GM12892 (cell line): ENCODE measurements around the gene SNORC.

Experiments used
- DNase-seq: peaks from one replicate; pipeline ENCODE4 v3.0.0; 2011; ENCODE audit not compliant: insufficient read length
- FAIRE-seq: peaks from 2 replicates; lab custom pipeline; 2011; peaks lifted over from hg19 to GRCh38; lab: Jason Lieb, UNC
- POLR2A ChIP-seq: IDR thresholded peaks from 2 replicates; pipeline ENCODE4 v1.6.1; 2011; ENCODE audit warnings: low read depth, low read length, control low read depth
- POLR2AphosphoS5 ChIP-seq: IDR thresholded peaks from 2 replicates; pipeline ENCODE4 v1.6.1; 2011; ENCODE audit warnings: low read depth, low read length, control low read depth
- TAF1 ChIP-seq: IDR thresholded peaks from 2 replicates; pipeline ENCODE4 v1.6.1; 2011; ENCODE audit warnings: low read depth, mild to moderate bottlenecking, control low read depth, low read length, borderline replicate concordance

SNORC gene

DNA sequence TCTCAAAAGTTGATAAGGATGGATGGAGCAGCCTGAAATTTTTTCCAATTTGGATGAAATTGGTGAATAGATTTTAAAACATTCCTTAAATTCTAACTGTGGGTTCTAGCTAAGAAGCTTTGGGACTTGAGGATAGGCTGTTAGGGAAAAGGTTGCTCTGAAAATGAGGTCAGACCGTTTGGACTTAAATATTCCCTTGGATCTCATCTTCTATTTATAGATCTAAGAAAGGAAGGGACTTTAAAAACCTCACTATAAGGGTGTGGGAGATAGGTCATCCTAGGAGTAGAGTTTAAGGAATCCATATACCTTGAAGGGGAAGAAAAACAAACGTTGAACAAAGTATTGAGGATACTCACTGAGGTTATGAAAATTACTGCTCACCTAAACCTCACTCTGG, 17.4 kb upstream of the SNORC start:
- TF ChIP-seq POLR2AphosphoS5: no peak
- TF ChIP-seq TAF1: no peak
- TF ChIP-seq POLR2A: no peak
- no peak for FAIRE-seq

DNA sequence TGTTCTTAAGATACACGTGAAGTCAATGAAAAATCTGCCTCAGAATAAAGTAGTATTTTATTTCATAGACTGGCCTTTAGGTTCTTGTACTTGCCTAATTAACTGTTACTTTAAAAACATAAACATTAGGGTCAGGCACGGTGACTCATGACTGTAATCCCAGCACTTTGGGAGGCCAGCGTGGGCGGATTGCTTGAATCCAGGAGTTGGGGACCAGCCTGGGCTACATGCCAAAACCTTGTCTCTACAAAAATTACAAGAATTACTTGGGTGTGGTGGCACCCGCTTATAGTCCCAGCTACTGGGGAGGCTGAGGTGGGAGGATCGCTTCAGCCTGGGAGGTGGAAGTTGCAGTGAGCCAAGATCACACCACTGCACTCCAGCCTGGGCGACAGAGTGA, 16.0 kb upstream of the SNORC start:
- FAIRE-seq (no peak), DNase-seq (no peak)
- TF ChIP-seq POLR2AphosphoS5: no peak
- TF ChIP-seq POLR2A: no peak
- no peak for TF ChIP-seq TAF1

More for the DNA sequence above, 17.4 kb upstream of the SNORC start:
- DNase-seq: no peak

DNA sequence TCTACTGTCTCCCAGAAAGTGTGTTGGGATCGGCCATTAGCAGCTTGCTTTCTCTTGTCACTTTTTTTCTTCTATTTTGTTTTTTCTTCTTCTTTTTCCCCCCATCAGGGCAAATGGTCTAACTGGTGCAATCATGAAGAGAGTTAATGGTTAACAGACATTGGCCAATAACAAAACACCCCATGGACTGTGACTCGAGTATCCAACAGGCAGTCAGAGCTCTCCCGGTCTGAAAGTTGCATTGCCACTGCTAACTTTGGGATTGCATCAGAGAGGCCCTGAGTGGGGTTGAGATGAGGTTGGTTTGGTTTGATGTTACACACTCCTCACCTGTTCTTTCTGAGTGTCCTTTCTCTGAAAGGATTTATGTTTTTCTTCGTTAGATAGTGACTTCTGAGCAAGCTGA, 12.9 kb upstream of the SNORC start:
- FAIRE-seq (no peak), DNase-seq (no peak)
- TF ChIP-seq POLR2A (no peak), POLR2AphosphoS5 (no peak), TAF1 (no peak)

DNA sequence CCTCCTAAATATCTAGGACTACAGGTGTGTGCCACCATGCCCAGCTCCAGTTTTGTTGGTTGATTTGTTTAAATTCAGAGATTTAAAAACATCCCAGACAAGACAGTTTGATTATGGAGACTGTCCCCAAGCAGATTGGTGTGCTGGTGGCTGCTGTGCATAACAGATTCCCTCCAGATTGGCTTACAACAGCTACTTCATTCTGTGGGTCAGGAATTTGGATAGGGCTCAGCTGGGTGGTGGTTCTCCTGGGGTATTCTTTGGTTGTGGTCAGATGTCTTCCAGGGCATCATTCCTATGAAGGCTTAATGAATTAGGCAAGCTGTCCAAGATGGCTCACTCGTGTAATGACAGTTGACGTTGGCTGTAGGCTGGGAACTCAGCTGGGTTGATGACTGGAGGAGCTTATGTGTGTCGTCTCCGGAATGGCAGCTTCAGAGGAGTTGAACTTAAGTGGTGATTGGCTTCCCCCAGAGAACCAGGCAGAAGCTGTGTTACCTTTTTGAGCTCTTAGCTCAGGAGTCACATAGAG, 10.6 kb upstream of the SNORC start:
- FAIRE-seq: no peak
- TF ChIP-seq POLR2AphosphoS5 (no peak), POLR2A (no peak), TAF1 (no peak)

DNA sequence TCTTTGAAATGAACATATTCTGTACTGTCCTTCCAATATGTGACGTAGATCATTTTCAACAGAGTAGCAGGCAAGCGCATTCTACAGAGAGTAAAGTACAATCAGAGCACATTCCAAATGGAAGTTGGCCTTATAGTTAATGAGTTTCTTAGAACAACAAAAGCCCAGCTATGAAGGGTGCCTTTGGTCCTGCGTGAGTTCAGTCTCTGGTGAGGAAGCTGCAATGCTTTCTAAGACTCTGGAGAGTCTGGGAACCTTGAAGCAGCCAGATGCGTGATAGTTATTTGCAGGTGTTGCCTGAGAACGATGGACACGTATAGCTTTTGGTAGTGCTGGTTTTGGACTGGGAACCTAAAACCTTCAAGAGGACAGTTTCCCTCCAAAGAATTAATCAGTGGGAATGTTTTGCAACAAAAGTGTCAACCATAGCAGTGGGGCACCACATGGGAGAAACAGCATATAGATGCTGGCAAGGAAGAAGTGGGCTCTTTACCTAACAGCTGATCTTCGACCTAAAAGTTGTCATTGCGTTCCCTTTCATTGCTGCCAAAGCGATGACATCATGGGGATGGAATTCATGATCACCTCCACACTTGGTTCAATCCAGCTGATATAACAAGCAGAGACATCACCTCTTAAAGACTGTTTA, 9.3 kb upstream of the SNORC start:
- FAIRE-seq (no peak), DNase-seq (no peak)
- TF ChIP-seq POLR2AphosphoS5 (no peak), TAF1 (no peak)

More for the DNA sequence above, 10.6 kb upstream of the SNORC start:
- no peak for DNase-seq

DNA sequence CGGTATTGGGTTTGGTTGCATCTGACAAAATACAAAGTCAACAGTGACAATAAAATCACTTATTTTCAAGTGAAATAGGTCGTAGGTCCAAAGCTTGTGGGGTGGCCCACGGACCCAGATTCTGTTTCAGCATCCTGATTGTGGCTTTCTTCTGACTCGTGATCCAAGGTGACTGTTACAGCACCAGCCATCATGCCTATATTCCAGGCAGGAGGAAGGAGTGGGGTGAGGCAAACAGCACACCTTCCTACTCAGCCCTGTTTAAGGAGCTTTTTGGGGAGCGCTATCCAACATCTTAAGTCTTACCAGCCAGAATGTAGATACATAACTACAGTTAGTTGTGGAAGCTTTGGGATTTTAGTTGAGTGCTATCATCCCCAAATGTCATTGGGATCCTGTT, 8.7 kb upstream of the SNORC start:
- no peak for TF ChIP-seq POLR2A
- no peak for TF ChIP-seq TAF1
- TF ChIP-seq POLR2AphosphoS5: no peak
- FAIRE-seq: no peak
- no peak for DNase-seq

DNA sequence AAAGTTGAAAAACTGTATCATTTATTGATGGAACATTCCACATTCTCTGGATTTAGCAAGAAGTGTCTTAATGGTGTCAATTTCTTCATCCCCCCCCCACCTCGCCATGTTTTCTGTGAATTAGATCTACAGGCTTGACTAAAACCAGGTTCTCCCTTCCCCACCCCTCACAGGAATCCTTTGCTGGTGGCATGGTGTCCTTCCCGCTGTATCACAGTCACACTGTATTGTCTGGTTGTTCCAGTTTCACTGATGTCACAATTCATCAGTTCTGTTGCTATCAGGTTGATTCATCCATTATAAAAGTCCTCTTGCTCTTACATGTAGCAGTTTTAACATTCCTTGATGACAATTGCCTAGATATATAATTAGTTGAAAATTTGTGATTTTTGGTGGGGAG, 6.1 kb upstream of the SNORC start:
- no peak for FAIRE-seq
- TF ChIP-seq POLR2AphosphoS5 (no peak), POLR2A (no peak), TAF1 (no peak)
- no peak for DNase-seq

DNA sequence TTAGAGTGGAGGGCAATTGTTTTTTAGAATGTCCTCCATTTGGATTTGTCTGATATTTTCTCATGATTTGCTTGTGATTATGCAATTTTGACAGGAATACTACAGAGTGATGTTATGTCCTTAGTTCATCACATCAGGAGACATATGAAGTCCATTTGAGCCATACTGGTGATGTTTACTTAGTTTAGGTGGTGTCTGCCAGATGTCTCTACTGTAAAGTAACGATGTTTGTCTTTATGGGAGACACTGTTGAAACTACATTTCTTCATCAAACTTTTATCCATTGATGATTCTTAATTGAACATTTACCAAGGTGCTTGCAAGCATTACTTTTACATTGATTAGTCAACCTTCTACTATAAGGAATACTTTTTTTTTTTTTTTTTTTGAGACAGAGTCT, 4.9 kb upstream of the SNORC start:
- DNase-seq: no peak
- FAIRE-seq: no peak
- TF ChIP-seq POLR2A (no peak), TAF1 (no peak), POLR2AphosphoS5 (no peak)

DNA sequence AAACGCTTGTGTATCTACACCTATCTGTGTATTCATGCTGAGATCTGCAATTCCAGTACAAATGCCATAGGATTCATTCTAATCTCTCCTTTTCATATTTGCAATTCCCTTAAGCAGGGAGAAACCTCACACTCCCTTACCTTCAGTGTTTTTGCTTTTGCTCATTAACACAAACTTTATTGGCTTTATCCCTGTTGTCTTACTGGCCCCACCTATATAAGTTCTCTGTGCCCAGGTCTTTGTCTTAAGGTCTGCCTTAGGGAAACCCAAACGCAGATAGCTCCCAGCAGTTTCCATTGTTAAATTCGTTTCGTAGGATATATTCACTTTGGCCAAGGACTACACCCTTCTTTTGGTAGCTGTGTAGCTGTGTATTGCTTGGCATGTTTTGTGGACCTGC, 4.0 kb upstream of the SNORC start:
- DNase-seq (no peak), FAIRE-seq (no peak)
- TF ChIP-seq POLR2AphosphoS5 (no peak), POLR2A (no peak), TAF1 (no peak)

DNA sequence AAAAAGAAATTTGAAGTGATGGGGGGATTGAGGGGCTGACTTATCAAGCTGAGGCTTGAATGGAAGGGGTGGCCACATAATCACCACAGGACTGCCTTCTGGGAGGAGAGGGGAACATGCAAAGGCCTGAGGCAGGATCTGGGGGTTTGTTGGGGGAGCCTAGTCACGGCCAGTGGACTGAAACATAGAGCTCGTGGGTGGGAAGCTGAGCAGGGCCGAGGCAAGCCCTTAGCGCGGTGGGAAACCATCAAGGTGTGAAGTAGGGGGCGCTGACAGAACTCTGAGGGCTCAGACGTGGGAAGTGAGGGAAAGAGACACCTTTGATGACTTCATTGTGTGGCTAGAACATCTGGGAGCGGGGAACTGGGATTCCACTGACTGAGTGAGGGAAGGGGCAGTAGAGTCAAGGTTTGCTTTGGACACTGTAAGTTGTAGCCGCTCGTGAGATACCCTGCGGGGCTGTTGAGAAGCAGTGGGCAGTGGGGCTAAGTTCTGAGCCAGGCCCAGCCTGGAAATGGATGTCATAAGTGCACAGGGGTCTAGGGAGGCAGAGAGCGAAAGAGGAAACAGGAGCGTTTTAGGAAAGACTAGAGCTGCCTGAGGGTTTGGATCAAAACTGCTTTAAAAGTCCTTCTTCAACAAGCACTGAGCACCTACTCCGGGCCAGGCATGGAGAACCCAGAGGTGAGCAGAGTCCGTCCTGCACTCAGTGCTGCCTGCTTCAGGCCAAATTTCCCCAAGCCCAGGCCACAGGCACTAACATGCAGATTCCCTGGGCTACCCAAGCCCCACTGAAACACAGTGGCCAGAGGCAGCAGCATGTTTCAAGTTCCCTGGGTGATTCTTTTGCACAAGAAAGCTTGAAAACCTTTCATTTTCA, 686 bp upstream of the SNORC start:
- DNase-seq (no peak), FAIRE-seq (no peak)
- TF ChIP-seq POLR2AphosphoS5: no peak
- no peak for TF ChIP-seq TAF1
- TF ChIP-seq POLR2A: no peak

DNA sequence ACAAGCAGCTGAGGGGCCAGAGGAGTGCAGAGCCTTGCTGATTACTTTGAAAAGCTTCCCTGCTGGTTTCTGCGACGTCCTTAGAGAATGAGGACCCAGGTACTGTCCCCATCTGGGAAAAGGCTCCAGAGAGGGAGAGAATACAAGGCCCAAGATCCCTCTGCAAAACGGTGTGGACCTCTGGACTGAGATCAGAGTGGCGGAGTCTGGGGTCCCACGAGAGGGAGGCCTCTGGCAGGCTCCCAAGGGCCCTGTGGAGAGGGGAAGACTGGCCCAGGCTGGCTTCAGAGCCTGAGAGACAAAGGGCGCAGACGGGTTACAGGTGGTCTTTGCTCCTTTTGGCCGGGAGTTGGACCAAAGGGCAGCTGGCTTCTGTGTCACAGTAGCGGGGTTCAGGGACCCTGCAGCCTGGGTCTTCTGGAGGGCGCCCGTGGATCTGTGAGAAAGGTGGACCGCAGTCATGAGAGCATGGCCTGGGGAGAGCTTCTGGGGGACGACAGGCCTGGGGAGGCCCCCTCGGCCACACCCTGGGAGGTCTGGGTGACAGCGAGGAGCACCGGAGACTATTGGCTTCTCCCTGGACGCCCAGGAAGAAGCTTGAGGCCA, 805 bp downstream of the SNORC start:
- TF ChIP-seq POLR2A: no peak
- no peak for TF ChIP-seq POLR2AphosphoS5
- no peak for TF ChIP-seq TAF1
- FAIRE-seq: no peak
- no peak for DNase-seq

DNA sequence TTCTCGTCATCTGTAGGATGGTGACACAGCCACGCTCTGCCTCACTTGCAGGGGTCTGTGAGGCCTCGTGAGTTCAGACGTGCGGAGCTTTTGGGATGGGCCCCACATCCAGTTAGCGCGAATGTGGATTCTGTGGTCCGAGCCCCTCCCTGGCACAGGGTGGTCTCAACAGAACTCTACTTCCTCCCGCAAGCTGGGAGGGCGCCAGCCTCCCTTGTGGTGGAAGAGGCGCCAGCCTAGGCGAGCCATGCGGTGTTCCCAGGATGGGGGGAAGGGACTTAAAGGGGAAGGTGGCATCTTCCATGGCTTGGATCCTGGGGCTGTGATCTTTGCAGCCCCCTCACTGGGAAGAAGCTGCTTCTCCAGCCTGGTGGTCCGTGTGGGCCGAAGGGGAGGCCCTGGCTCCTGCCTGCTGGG, 1.4 kb downstream of the SNORC start:
- no peak for TF ChIP-seq POLR2A
- DNase-seq: no peak
- FAIRE-seq: no peak
